Lower leg skin (tissue), 3 donors: ENCODE measurements around the gene SPIRE2.

Source experiments
- POLR2A ChIP-seq, 2 donors: fragments of 450-650 bp; IDR thresholded peaks; one replicate each; pipeline ENCODE4 v1.6.1; 2016 to 2017; ENCODE audit warnings: antibody characterized with exemption in 2 of 2, mild to moderate bottlenecking in 1 of 2, moderate library complexity in 1 of 2
- TF ChIP-seq, protein P1 (sequence below), 3 donors: fragments of 450-650 bp; IDR thresholded peaks; one replicate each; pipeline ENCODE4 v1.5.1; 2016; ENCODE audit warnings: antibody characterized with exemption in 3 of 3, mild to moderate bottlenecking in 3 of 3, moderate library complexity in 2 of 3

GRCh38 chr16:89845417-89845816 lies 17.1 kb downstream of the SPIRE2 start:
- no peak for TF ChIP-seq POLR2A (IDR thresholded peaks at IDR 0.05)
- TF ChIP-seq, protein P1, sequence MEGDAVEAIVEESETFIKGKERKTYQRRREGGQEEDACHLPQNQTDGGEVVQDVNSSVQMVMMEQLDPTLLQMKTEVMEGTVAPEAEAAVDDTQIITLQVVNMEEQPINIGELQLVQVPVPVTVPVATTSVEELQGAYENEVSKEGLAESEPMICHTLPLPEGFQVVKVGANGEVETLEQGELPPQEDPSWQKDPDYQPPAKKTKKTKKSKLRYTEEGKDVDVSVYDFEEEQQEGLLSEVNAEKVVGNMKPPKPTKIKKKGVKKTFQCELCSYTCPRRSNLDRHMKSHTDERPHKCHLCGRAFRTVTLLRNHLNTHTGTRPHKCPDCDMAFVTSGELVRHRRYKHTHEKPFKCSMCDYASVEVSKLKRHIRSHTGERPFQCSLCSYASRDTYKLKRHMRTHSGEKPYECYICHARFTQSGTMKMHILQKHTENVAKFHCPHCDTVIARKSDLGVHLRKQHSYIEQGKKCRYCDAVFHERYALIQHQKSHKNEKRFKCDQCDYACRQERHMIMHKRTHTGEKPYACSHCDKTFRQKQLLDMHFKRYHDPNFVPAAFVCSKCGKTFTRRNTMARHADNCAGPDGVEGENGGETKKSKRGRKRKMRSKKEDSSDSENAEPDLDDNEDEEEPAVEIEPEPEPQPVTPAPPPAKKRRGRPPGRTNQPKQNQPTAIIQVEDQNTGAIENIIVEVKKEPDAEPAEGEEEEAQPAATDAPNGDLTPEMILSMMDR (IDR thresholded peaks at IDR 0.05): no peak
